Activated CD4-positive, alpha-beta T cell treated with anti-CD3 and anti-CD28 coated beads for 1 hour (primary cell): ENCODE data around the gene UPK3A.
"Not testable (repeated sequence)": the region's sequence is repeated elsewhere in the genome, so short reads cannot be mapped to it uniquely, and the experiment has no call there.

Experiments used
- DNase-seq: peaks from one replicate; pipeline ENCODE4 v3.0.0-alpha.2; 2020

Gene UPK3A

DNA sequence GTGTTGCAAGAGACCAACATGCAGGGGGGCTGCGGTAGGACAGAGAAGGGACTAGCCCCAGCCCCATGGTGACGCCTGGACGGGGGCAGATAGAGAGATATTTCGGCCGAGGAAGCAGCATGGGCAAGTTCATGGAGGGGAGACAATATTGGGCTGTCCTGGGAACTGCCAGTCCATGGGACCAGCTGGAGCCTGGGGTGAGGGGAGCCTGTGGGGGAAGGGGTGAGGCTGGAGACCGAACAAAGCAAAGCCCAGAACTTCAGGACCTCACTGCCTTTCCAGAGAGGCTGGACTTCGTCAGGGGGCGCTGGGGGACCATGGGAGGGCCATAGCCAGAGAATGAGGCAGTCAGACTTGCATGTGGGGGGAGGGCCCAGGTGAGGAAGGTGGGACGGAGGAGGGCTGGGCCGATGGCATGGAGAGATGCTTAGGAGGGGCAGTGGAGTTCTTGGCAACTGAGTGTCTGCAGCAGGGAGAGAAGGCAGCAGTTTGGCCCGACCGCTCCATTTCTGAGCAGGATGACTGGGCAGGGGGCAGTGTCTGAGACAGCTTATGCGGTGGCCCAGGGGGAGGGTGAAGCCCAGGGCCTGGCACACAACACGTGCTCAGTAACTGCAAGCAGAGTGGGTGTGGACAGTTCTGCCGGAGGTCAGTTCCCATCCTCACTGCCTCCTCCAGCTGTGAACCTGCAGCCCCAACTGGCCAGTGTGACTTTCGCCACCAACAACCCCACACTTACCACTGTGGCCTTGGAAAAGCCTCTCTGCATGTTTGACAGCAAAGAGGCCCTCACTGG, 712 bp downstream of the UPK3A start:
- no peak for DNase-seq

- no peak for DNase-seq
These were observed 2.3 kb downstream of the UPK3A start for GRCh38 chr22:45286854-45287551.

GRCh38 chr22:45290410-45290936, 5.7 kb downstream of the UPK3A start:
- no peak for DNase-seq

- no peak for DNase-seq
These were observed 6.5 kb downstream of the UPK3A start for GRCh38 chr22:45291061-45291930.

GRCh38 chr22:45291931-45292290, 7.2 kb downstream of the UPK3A start:
- DNase-seq = no peak

DNA sequence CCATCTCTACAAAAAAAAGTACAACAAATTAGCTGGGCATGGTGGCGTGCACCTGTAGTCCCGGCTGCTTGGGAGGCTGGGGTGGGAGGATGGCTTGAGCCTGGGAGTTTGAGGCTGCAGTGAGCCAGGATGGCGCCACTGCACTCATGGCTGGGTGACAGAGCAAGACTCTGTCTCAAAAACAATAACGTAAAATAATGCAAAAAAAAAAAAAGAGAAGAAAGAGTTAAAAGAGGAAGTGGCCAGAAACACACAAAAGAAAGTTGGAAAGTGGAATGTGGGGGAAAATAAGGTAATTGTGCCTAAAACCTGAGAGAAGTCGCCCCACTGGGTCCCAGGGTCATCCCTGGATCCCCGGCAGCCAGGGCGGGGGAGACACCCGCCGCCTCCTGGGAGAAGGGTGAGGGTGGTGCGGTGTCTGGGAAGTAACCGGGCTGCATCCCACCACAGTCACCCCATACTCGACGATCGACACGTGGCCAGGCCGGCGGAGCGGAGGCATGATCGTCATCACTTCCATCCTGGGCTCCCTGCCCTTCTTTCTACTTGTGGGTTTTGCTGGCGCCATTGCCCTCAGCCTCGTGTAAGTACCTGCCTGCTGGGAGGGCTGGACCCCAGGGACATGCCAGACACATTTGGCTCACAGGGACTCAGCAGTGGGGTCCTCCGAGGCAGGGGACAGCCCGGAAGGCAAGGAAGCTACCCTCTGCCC, 8.1 kb downstream of the UPK3A start:
- no peak for DNase-seq

- no peak for DNase-seq
These were observed 9.3 kb downstream of the UPK3A start for GRCh38 chr22:45294030-45294429.

DNA sequence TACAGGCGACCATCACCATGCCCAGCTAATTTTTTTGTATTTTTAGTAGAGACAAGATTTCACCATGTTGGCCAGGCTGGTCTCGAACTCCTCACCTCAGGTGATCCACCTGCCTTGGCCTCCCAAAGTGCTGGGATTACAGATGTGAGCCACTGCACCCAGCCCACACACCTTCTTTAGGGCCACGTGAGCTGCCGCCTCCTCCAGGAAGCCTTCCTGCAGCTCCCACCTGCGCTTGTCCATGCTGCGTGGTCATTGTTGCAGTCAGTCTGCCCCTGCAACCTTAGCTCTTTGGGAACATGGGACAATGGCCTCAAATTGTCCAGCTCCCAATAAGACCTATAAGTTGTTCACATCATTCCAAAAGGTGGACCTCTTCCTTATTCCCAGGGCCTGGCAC, 10.3 kb downstream of the UPK3A start:
- DNase-seq = not testable (repeated sequence)

DNA sequence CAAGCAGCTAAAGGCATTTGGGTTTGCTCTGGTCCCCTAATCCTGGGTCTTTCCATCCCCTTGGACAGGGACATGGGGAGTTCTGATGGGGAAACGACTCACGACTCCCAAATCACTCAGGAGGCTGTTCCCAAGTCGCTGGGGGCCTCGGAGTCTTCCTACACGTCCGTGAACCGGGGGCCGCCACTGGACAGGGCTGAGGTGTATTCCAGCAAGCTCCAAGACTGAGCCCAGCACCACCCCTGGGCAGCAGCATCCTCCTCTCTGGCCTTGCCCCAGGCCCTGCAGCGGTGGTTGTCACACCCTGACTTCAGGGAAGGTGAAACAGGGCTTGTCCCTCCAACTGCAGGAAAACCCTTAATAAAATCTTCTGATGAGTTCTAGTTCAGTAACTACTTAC, 10.7 kb downstream of the UPK3A start:
- DNase-seq = no peak

GRCh38 chr22:45296628-45297297, 12.0 kb downstream of the UPK3A start:
- no peak for DNase-seq

DNA sequence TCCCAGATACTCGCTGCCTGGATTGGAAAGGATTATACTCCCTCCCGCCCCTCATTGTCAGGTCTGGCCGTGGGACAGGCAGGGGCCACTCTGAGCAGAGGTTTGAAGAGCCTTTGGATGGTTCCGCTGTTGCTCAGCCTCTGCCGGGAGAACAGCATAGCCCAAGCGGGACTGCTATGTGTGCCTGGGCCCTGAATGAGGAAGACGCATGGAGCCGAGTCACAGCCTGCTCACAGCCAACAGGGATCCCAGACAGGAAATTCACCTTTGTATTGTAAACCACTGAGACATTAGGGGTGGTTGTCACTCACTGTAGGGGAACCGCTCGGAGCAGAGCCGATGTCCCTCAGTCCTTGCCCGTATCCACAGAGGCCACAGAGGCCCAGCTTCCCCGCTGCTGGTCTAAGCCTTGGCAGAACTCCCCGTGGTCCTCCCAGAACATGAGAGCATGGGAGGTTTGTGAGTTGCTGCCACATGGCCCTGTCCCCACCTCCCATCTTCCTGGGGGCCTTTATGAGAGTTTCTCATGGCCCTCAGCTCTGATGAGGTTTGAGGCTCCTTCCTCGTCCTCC, 14.3 kb downstream of the UPK3A start:
- no peak for DNase-seq

GRCh38 chr22:45302751-45303150, 18.0 kb downstream of the UPK3A start:
- DNase-seq = no peak

GRCh38 chr22:45303181-45303580, 18.4 kb downstream of the UPK3A start:
- no peak for DNase-seq

DNA sequence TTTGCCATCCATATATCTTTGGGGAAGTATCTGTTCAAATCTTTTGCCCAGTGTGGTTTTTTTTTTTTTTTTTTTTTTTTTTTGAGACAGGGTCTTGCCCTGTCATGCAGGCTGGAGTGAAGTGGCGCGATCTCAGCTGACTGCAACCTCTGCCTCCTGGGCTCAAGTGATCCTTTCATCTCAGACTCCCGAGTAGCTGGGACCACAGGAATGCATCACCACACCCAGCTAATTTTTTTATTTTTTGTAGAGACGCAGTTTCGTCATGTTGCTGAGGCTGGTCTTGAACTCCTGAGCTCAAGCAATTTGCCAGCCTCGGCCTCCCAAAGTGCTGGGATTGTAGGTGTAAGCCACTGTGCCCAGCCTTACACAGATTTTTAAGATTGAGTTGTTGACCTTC, 20.2 kb downstream of the UPK3A start:
- no peak for DNase-seq

DNA sequence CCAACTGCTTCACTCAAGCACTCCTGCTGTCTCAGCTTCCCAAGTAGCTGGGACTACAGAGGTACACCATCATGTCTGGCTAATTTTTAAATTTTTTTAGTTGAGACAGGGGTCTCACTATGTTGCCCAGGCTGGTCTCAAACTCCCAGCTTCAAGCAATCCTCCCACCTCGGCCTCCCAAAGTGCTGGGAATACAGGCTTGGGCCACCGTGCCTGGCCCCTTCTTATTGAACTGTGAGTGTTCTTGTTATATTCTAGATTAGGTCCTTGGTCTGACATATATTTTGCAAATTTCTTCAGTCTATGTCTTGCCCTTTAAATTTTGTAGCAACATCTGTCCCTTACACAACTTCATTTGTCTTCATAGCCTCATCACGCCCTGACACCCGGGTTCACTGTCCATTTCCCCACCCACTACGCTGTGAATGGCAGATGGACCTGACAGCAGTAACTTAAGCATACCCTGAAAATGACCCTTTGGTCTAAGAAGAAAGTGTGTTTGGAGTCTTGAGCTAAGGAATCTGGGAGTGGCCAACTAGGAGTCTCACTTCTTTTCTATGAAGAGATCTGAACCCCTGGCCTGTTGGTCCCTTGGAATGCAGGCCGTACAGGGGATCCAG, 20.8 kb downstream of the UPK3A start:
- DNase-seq = no peak

DNA sequence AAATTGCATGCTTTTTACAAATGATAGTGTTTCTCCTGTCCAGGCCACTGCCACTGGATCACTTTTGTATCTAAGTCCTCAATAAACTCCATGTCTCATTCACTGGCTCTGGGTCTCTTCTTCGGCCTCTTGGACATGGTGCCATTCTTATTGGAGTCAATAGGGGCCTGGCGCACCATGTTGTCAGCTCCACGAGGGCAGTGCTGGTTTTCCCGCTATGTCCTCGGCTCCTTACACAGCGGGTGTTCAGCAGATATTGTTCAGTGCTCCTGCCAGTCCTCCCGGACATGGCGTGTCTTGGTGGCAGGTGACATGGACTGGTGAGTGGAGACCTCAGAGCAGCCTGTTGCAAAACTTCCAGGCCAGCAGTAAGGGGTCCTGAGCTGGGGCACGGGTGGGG, 21.4 kb downstream of the UPK3A start:
- no peak for DNase-seq

GRCh38 chr22:45308391-45308956, 23.7 kb downstream of the UPK3A start:
- no peak for DNase-seq

- no peak for DNase-seq
These were observed 24.2 kb downstream of the UPK3A start for GRCh38 chr22:45308957-45309421.

- DNase-seq = peak; percentile 95
These were observed 24.9 kb downstream of the UPK3A start, which contains the start of gene FAM118A for GRCh38 chr22:45309422-45310227. Gene FAM118A, plus strand, starts transcription at chr22:45309934. Its CDS starts 12,446 bp downstream, at chr22:45322380.
